IPS-NIHi7 (cell line): ENCODE results near the gene TTLL12.

Source experiments
- DNase-seq: peaks from one replicate; pipeline ENCODE4 v3.0.0; 2012; ENCODE audit warnings: mixed read lengths; ENCODE audit errors: extremely low spot score

TTLL12 gene

GRCh38 chr22:43127166-43127908 lies 59.6 kb downstream of the TTLL12 start:
- DNase-seq: no peak

- peak; percentile 71 for DNase-seq
These were observed 60.3 kb downstream of the TTLL12 start for GRCh38 chr22:43126501-43127165.

GRCh38 chr22:43118953-43119458 lies 67.9 kb downstream of the TTLL12 start:
- no peak for DNase-seq

- no peak for DNase-seq
These were observed 68.7 kb downstream of the TTLL12 start for GRCh38 chr22:43118024-43118849.

GRCh38 chr22:43116932-43117331 lies 70.0 kb downstream of the TTLL12 start:
- no peak for DNase-seq
